HCT116 (cell line): Measurements from ENCODE around the gene LGR6. TPM values are rescaled to one million over a fixed set of nuclear protein-coding genes. Genes with fewer than 3 reads are reported as not detected.

ENCODE experiments used
- ATAC-seq: fragments of 200-7000 bp; cut with Tn5 transposase; 2 replicates; pipeline ENCODE4 v1.9.1; 2020; ENCODE audit warnings: mild to moderate bottlenecking, moderate library complexity
- BruUV-seq: library from RNA; stranded (reverse); fragments of 400-500 nt; replicated peaks from 2 replicates; lab custom pipeline; 2021; lab: Mats Ljungman, UMichigan
- CTCF ChIA-PET: fragments of 300-600 bp; sonication (Branson Sonifier 250); formaldehyde crosslinking; loops from one replicate; lab custom pipeline; 2021; ENCODE audit warnings: antibody characterized with exemption; lab: Charles Lee
- POLR2A ChIA-PET: fragments of 300-600, 350-600 bp; sonication (Branson Sonifier 250); formaldehyde crosslinking; loops from one replicate; lab custom pipeline; 2021; ENCODE audit warnings: antibody characterized with exemption; lab: Charles Lee
- RAD21 ChIA-PET, 2 experiments: fragments of 300-600 bp; sonication (Branson Sonifier 250); formaldehyde crosslinking; loops; one replicate each; lab custom pipeline; 2023; ENCODE audit warnings: low total read pairs in 2 of 2; ENCODE audit not compliant: uncharacterized antibody in 2 of 2, unreplicated experiment in 2 of 2, low non-redundant PET in 1 of 2; lab: Charles Lee
- DNase-seq: peaks from one replicate; pipeline ENCODE4 v3.0.0-alpha.2; 2010; ENCODE audit warnings: low read depth, low spot score
- H2AFZ ChIP-seq: fragments of 200-600 bp; shearing (Covaris generic), sonication (generic); 2 replicates; pipeline ENCODE4 v1.6.1; 2017; ENCODE audit warnings: low read depth, mixed run types, mixed read lengths, antibody characterized with exemption, low read length; ENCODE audit not compliant: poor library complexity, severe bottlenecking
- H3K27ac ChIP-seq: 2 replicates; pipeline ENCODE4 v1.5.1; 2012; ENCODE audit warnings: low read depth, low read length
- H3K27me3 ChIP-seq: fragments of 200-600 bp; sonication (generic); 2 replicates; pipeline ENCODE4 v1.6.1; 2016; ENCODE audit warnings: mixed run types, low read length, mixed read lengths; ENCODE audit not compliant: insufficient read depth
- H3K36me3 ChIP-seq, 2 experiments: fragments of 200-500 bp in 1 of 2; fragments of 200-600 bp in 1 of 2; sonication (Bioruptor generic) in 1 of 2; sonication (generic) in 1 of 2; 2 replicates each; pipeline versions ENCODE4 v1.5.1 to v1.6.1; 2014 to 2016; ENCODE audit warnings: low read length in 2 of 2, inconsistent platforms in 1 of 2, mixed read lengths in 1 of 2, mixed run types in 1 of 2; ENCODE audit not compliant: insufficient read depth in 2 of 2, control insufficient read depth in 1 of 2
- H3K4me1 ChIP-seq, 2 experiments: fragments of 200-600 bp in 1 of 2; sonication (generic) in 1 of 2; 2 replicates each; pipeline versions ENCODE4 v1.5.1 to v1.6.1; 2012 to 2017; ENCODE audit warnings: low read length in 2 of 2, inconsistent platforms in 1 of 2, mild to moderate bottlenecking in 1 of 2, mixed read lengths in 1 of 2, mixed run types in 1 of 2, moderate library complexity in 1 of 2; ENCODE audit not compliant: insufficient read depth in 2 of 2, control insufficient read depth in 1 of 2
- H3K4me2 ChIP-seq: fragments of 200-600 bp; sonication (generic); 2 replicates; pipeline ENCODE4 v1.6.1; 2017; ENCODE audit warnings: mixed run types, low read length, mixed read lengths
- H3K4me3 ChIP-seq, 2 experiments: fragments of 200-600 bp in 1 of 2; sonication (generic) in 1 of 2; replicated peaks in 1 of 2; 2 replicates each; pipeline ENCODE4 v1.5.1; 2011 to 2016; ENCODE audit warnings: low read length in 2 of 2, control low read depth in 1 of 2, low read depth in 1 of 2, mild to moderate bottlenecking in 1 of 2, mixed read lengths in 1 of 2, mixed run types in 1 of 2
- H3K79me2 ChIP-seq: fragments of 200-600 bp; sonication (generic); 2 replicates; pipeline ENCODE4 v1.6.1; 2017; ENCODE audit warnings: mild to moderate bottlenecking, mixed run types, low read length, moderate library complexity, mixed read lengths; ENCODE audit not compliant: insufficient read depth
- H3K9ac ChIP-seq: fragments of 200-600 bp; sonication (generic); 2 replicates; pipeline ENCODE4 v1.6.1; 2016; ENCODE audit warnings: low read length, mixed read lengths
- H3K9me2 ChIP-seq: fragments of 200-600 bp; sonication (generic), shearing (Covaris generic); 2 replicates; pipeline ENCODE4 v1.6.1; 2017; ENCODE audit warnings: mixed run types, mild to moderate bottlenecking, moderate library complexity; ENCODE audit not compliant: insufficient read depth
- H3K9me3 ChIP-seq, 2 experiments: fragments of 200-500 bp in 1 of 2; fragments of 200-600 bp in 1 of 2; sonication (Bioruptor generic) in 1 of 2; sonication (generic) in 1 of 2; 2 replicates each; pipeline ENCODE4 v1.6.1; 2014 to 2017; ENCODE audit warnings: low read length in 2 of 2, mixed read lengths in 2 of 2, inconsistent platforms in 1 of 2, low read depth in 1 of 2, mild to moderate bottlenecking in 1 of 2, mixed run types in 1 of 2, moderate library complexity in 1 of 2; ENCODE audit not compliant: control insufficient read depth in 1 of 2, insufficient read depth in 1 of 2
- H4K20me1 ChIP-seq: fragments of 200-600 bp; sonication (generic), shearing (Covaris generic); 2 replicates; pipeline ENCODE4 v1.6.1; 2017; ENCODE audit warnings: mixed run types, mild to moderate bottlenecking, moderate library complexity; ENCODE audit not compliant: insufficient read depth
- EZH2 ChIP-seq: fragments of 200-600 bp; sonication (generic); IDR thresholded peaks from 2 replicates; pipeline ENCODE4 v1.6.1; 2017; ENCODE audit warnings: antibody characterized with exemption, mixed run types
- EZH2phosphoT487 ChIP-seq: fragments of 200-600 bp; IDR thresholded peaks from 2 replicates; pipeline ENCODE4 v1.6.1; 2018; ENCODE audit warnings: antibody characterized with exemption, borderline replicate concordance
- FOSL1 ChIP-seq: IDR thresholded peaks from 2 replicates; pipeline ENCODE4 v1.6.1; 2012; ENCODE audit warnings: low read depth
- POLR2A ChIP-seq: IDR thresholded peaks from 2 replicates; pipeline ENCODE4 v1.7.0; 2011; ENCODE audit warnings: borderline replicate concordance; ENCODE audit not compliant: insufficient read depth, insufficient read length; ENCODE audit errors: extremely low read depth
- RAD21 ChIP-seq: IDR thresholded peaks from 2 replicates; pipeline ENCODE4 v1.6.1; 2012; ENCODE audit warnings: low read depth, mild to moderate bottlenecking
- SIN3A ChIP-seq: IDR thresholded peaks from 2 replicates; pipeline ENCODE4 v1.6.1; 2012; ENCODE audit warnings: low read depth
- TCF7L2 ChIP-seq: IDR thresholded peaks from 2 replicates; pipeline ENCODE4 v1.7.0; 2011; ENCODE audit warnings: borderline replicate concordance, inconsistent platforms; ENCODE audit not compliant: insufficient read depth, insufficient read length; ENCODE audit errors: extremely low read depth
- ZFX ChIP-seq: fragments of 450-650 bp; IDR thresholded peaks from 2 replicates; pipeline ENCODE4 v1.6.1; 2017
- intact Hi-C: fragments of 100-400 bp; cut with micrococcal nuclease; formaldehyde crosslinking; loops from 2 replicates; pipeline ENCODE4 v1.10.0; 2022
- total RNA-seq: library from RNA; stranded (reverse); gene quantifications from one replicate; pipeline ENCODE4 v1.2.1, GENCODE V29; 2021; ENCODE audit not compliant: unreplicated experiment
- TF ChIP-seq, protein P1 (sequence below): IDR thresholded peaks from 2 replicates; pipeline ENCODE4 v1.6.1; 2011; ENCODE audit warnings: mild to moderate bottlenecking, low read length, moderate library complexity; ENCODE audit not compliant: insufficient replicate concordance; ENCODE audit errors: extremely low read depth

Gene LGR6
- total RNA-seq, 1 experiment from 2014 or later: 0.20 TPM

DNA sequence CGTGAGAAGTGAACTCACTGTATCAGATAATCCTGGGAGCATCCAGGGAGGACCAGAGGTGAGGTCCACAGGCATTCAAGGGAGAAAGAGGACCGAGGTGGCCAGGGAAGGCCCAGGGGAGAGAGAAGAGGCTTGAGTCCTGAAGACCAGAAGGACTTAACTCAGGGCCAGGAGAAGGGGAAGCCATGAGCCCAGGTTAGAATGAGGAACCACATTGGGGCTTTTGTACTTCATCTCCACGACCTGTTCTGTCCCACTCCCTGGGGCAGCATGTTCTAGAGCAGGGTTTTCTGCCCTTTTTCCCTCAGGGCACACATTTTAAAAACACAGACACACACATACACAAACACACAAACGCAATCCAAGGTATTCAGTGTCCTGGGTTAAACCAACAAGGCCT is 8.4 kb downstream of the LGR6 start (continued):
- TF ChIP-seq, protein P1, sequence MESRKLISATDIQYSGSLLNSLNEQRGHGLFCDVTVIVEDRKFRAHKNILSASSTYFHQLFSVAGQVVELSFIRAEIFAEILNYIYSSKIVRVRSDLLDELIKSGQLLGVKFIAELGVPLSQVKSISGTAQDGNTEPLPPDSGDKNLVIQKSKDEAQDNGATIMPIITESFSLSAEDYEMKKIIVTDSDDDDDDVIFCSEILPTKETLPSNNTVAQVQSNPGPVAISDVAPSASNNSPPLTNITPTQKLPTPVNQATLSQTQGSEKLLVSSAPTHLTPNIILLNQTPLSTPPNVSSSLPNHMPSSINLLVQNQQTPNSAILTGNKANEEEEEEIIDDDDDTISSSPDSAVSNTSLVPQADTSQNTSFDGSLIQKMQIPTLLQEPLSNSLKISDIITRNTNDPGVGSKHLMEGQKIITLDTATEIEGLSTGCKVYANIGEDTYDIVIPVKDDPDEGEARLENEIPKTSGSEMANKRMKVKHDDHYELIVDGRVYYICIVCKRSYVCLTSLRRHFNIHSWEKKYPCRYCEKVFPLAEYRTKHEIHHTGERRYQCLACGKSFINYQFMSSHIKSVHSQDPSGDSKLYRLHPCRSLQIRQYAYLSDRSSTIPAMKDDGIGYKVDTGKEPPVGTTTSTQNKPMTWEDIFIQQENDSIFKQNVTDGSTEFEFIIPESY: no peak
- no peak for TF ChIP-seq FOSL1
- no peak for TF ChIP-seq TCF7L2
- TF ChIP-seq EZH2: no peak
- TF ChIP-seq RAD21: no peak
- no peak for TF ChIP-seq POLR2A
- TF ChIP-seq EZH2phosphoT487: no peak
- no peak for TF ChIP-seq ZFX

DNA sequence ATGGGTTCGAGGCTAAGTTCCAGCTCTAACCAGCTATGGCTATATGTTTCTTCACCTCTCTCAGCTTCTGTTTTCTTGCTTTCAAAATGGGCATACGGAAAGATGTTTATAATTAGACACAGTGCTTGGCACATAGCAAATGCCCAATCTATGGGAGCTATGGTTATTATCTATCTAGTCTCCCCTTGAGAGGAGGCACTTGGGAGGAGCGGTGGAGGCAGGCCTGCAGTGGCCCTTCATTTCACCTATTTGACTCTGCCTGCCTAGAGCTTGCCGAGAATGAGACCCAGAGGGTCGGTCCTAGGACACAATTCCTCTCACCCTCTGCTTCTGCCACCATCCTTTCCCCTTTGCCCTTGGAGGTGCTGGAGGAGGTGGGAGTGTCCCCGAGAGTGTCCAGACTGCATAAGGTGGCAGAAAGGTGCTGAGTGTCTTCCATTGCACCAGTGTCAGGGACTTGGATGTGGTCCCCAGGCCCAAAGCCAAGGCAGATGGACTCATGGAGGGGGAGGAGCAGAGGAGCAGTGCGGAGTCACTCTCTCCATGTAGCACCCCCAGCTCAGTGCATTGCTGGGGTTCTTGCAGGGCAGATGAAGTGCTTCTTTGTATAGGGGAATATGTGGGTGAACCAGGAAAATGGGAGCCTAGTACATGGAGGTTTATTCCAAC is 9.0 kb downstream of the LGR6 start:
- H3K27ac ChIP-seq: no peak overlapping the region

More for the DNA sequence above, 9.0 kb downstream of the LGR6 start:
- H3K27me3 ChIP-seq: no peaks in the 10 kb centered on the region; the same call in 1 of the 2 replicates
- H3K9ac ChIP-seq: no peak overlapping the region
- ChIA-PET RAD21 (no interaction called here), POLR2A (no interaction called here), CTCF (interaction anchor here (2.2 kb wide), 1 partner anchor 14 kb away, joined by 5 read pairs; no protein-coding TSS in a partner anchor)
- no peaks in the 10 kb centered on the region for H4K20me1 ChIP-seq
- H3K4me2 ChIP-seq: no peak overlapping the region
- no peaks in the 10 kb centered on the region for H3K36me3 ChIP-seq
- intact Hi-C loops: no loop called here
- H3K9me2 ChIP-seq: no peaks in the 10 kb centered on the region
- no peaks in the 10 kb centered on the region for H3K9me3 ChIP-seq
- H3K4me3 ChIP-seq: no peak overlapping the region
- TF ChIP-seq SIN3A: no peak
- ATAC-seq (no peak), DNase-seq (no peak)
- no peaks in the 10 kb centered on the region for H3K79me2 ChIP-seq
- H2AFZ ChIP-seq: no peak overlapping the region
- no TSS peak for BruUV-seq
- peaks cover 29 to 31% of the 10 kb centered on the region in 2 experiments for H3K4me1 ChIP-seq
